ENCODE results near the gene KRT1. TPM values are rescaled to one million over a fixed set of nuclear protein-coding genes. Genes with fewer than 3 reads are reported as not detected.

The KRT1 gene
- polyA plus RNA-seq, 1 donor from 2014 or later: not detected

GRCh38 chr12:52628111-52628507 is 52.1 kb downstream of the KRT1 start:
- H3K27me3 ChIP-seq (ENCODE audit: insufficient read depth, low read depth, low read length): no peaks in the 10 kb centered on the region
- no peaks in the 10 kb centered on the region for H4K20me1 ChIP-seq (ENCODE audit: insufficient read depth)
- no peak overlapping the region for H3K9ac ChIP-seq (ENCODE audit: low read length)
- H3K27ac ChIP-seq (ENCODE audit: low read length): no peak overlapping the region
- no peaks in the 10 kb centered on the region for H3F3A ChIP-seq (ENCODE audit: insufficient read depth, low read length, poor library complexity, severe bottlenecking)
- TF ChIP-seq, protein P1, sequence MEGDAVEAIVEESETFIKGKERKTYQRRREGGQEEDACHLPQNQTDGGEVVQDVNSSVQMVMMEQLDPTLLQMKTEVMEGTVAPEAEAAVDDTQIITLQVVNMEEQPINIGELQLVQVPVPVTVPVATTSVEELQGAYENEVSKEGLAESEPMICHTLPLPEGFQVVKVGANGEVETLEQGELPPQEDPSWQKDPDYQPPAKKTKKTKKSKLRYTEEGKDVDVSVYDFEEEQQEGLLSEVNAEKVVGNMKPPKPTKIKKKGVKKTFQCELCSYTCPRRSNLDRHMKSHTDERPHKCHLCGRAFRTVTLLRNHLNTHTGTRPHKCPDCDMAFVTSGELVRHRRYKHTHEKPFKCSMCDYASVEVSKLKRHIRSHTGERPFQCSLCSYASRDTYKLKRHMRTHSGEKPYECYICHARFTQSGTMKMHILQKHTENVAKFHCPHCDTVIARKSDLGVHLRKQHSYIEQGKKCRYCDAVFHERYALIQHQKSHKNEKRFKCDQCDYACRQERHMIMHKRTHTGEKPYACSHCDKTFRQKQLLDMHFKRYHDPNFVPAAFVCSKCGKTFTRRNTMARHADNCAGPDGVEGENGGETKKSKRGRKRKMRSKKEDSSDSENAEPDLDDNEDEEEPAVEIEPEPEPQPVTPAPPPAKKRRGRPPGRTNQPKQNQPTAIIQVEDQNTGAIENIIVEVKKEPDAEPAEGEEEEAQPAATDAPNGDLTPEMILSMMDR (IDR thresholded peaks at IDR 0.05; ENCODE audit: poor library complexity, severe bottlenecking): no peak
- no peak overlapping the region for H3K4me3 ChIP-seq (ENCODE audit: low read length)
- H3K9me3 ChIP-seq (ENCODE audit: low read length): no peaks in the 10 kb centered on the region
- H3K9me2 ChIP-seq (ENCODE audit: insufficient read depth, low read length): no peaks in the 10 kb centered on the region
- H2AFZ ChIP-seq (ENCODE audit: low read depth, low read length): no peak overlapping the region
- H3K79me2 ChIP-seq (replicated peaks; ENCODE audit: insufficient read depth, low read length): no peaks in the 10 kb centered on the region
- no peaks in the 10 kb centered on the region for H3K36me3 ChIP-seq (ENCODE audit: insufficient read depth, low read length)
- H3K4me2 ChIP-seq (ENCODE audit: low read length): no peak overlapping the region

DNA sequence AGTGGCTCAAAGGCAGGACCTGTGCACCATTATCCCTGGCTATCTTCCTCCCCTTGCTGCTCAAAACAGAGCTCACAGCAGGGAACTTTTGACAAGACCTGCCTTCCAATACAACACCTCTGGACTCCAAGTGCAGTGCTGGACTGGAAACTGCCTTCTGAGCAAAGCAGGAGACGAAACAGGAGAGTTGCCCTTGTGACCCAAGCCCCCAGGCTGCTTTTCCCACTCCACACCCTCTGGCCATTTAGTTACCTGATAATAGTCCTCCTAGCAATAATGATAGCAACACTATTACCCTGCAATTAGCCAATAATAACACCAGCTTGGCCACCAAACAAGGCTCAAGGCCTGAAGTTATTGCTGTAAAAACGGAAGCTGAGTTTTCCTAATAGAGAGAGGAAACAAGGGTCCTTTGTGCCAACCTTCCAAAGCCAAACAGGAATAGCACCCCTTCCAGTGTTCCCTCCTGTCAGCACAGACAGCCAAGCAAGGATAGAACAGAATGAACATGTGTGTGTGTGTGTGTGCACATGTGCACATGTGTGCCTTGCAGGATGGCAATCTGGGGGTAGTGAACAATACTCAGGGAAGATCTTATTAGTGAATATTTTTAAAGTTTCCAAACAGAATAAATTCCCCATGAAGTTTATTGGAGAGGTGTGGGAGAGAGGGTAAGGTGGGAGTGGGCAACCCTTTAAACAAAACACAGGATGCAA is 52.7 kb downstream of the KRT1 start:
- no peak overlapping the region for H3K9ac ChIP-seq (ENCODE audit: low read length)
- H3K27ac ChIP-seq (ENCODE audit: low read length): no peak overlapping the region
- H3K4me3 ChIP-seq (ENCODE audit: low read length): no peak overlapping the region
- no peaks in the 10 kb centered on the region for H3K27me3 ChIP-seq (ENCODE audit: insufficient read depth, low read depth, low read length)
- H4K20me1 ChIP-seq (ENCODE audit: insufficient read depth): no peaks in the 10 kb centered on the region
- no peaks in the 10 kb centered on the region for H3F3A ChIP-seq (ENCODE audit: insufficient read depth, low read length, poor library complexity, severe bottlenecking)
- H3K9me3 ChIP-seq (ENCODE audit: low read length): no peaks in the 10 kb centered on the region
- no peaks in the 10 kb centered on the region for H3K9me2 ChIP-seq (ENCODE audit: insufficient read depth, low read length)
- TF ChIP-seq POLR2AphosphoS5 (IDR thresholded peaks at IDR 0.05) (no peak), REST (IDR thresholded peaks at IDR 0.05; ENCODE audit: borderline replicate concordance) (no peak), EZH2 (IDR thresholded peaks at IDR 0.05; ENCODE audit: borderline replicate concordance, insufficient read depth, low read length, poor library complexity, severe bottlenecking) (no peak), TAF1 (IDR thresholded peaks at IDR 0.05; ENCODE audit: low read depth) (no peak), EP300 (conservative IDR thresholded peaks at IDR 0.05; ENCODE audit: poor library complexity, severe bottlenecking) (no peak), SMC3 (conservative IDR thresholded peaks at IDR 0.05; ENCODE audit: poor library complexity) (no peak), RAD21 (conservative IDR thresholded peaks at IDR 0.05) (no peak), MXI1 (conservative IDR thresholded peaks at IDR 0.05; ENCODE audit: poor library complexity, severe bottlenecking) (no peak)
- TF ChIP-seq, protein P1 (IDR thresholded peaks at IDR 0.05; ENCODE audit: poor library complexity, severe bottlenecking): no peak
- no peak overlapping the region for H3K4me2 ChIP-seq (ENCODE audit: low read length)
- no peak overlapping the region for H2AFZ ChIP-seq (ENCODE audit: low read depth, low read length)
- H3K36me3 ChIP-seq (ENCODE audit: insufficient read depth, low read length): no peaks in the 10 kb centered on the region
- no peaks in the 10 kb centered on the region for H3K79me2 ChIP-seq (replicated peaks; ENCODE audit: insufficient read depth, low read length)

Other genes with a start within 250 kb of the KRT1 start
- not detected in 2 replicates for gene KRT75, start 246.0 kb downstream of the KRT1 start, polyA plus RNA-seq
- gene KRT6B, start 228.3 kb downstream of the KRT1 start, polyA plus RNA-seq: not detected in 2 replicates
- gene KRT6C, start 206.6 kb downstream of the KRT1 start, polyA plus RNA-seq: not detected in 2 replicates
- gene KRT6A, start 187.2 kb downstream of the KRT1 start, polyA plus RNA-seq: not detected in 2 replicates
- gene KRT5, start 160.0 kb downstream of the KRT1 start, polyA plus RNA-seq: not detected in 2 replicates
- not detected in 2 replicates for gene KRT71, start 127.3 kb downstream of the KRT1 start, polyA plus RNA-seq
- not detected in 2 replicates for gene KRT74, start 106.6 kb downstream of the KRT1 start, polyA plus RNA-seq
- gene KRT72, start 78.9 kb downstream of the KRT1 start, polyA plus RNA-seq: not detected in 2 replicates
- gene KRT73, start 61.8 kb downstream of the KRT1 start, polyA plus RNA-seq: not detected in 2 replicates
- not detected in 2 replicates for gene KRT2, start 28.2 kb downstream of the KRT1 start, polyA plus RNA-seq
- gene KRT77, start 23.1 kb upstream of the KRT1 start, polyA plus RNA-seq: not detected in 2 replicates
- gene KRT76, start 96.9 kb upstream of the KRT1 start, polyA plus RNA-seq: not detected in 2 replicates
- not detected in 2 replicates for gene KRT3, start 115.7 kb upstream of the KRT1 start, polyA plus RNA-seq
- not detected in 2 replicates for gene KRT4, start 133.7 kb upstream of the KRT1 start, polyA plus RNA-seq
- not detected in 2 replicates for gene KRT79, start 153.9 kb upstream of the KRT1 start, polyA plus RNA-seq
- gene KRT78, start 168.6 kb upstream of the KRT1 start, polyA plus RNA-seq: not detected in 2 replicates
- 0.46 and 3.0 TPM in 2 replicates for gene KRT8, start 224.7 kb upstream of the KRT1 start, polyA plus RNA-seq

All from neural cell (in vitro differentiated cells).